ENCODE results near the gene SHC3. TPM values are rescaled to one million over a fixed set of nuclear protein-coding genes. Genes with fewer than 3 reads are reported as not detected.

The SHC3 gene
- total RNA-seq, 1 donor from 2014 or later: not detected

DNA sequence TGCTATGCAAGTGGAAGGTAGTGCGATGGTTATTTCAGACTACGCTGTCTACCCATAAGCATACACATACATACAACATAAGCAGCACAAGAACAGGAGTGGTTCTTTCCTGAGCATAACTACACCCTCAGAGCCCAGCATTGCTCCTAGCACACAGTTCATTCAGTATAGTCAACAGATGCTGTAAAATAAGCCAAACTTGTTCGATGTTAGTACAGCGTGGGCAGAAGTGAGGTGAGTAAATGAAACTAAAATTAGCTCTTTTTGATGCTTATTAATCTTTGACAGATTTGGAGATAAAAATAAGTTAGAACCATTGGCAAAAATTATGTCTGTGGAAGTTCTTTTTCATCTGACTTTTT lies 139.5 kb downstream of the SHC3 start:
- H3K27me3 Mint-ChIP-seq: peaks cover 11% of the 10 kb centered on the region
- no peak overlapping the region for H3K4me3 Mint-ChIP-seq
- intact Hi-C loops (cut with micrococcal nuclease): no loop called here
- H3K9me3 Mint-ChIP-seq: no peaks in the 10 kb centered on the region
- DNase-seq: no peak
- H3K27ac Mint-ChIP-seq: no peak overlapping the region
- no peaks in the 10 kb centered on the region for H3K36me3 Mint-ChIP-seq (ENCODE audit: low read depth)
- H3K4me1 Mint-ChIP-seq: no peaks in the 10 kb centered on the region

DNA sequence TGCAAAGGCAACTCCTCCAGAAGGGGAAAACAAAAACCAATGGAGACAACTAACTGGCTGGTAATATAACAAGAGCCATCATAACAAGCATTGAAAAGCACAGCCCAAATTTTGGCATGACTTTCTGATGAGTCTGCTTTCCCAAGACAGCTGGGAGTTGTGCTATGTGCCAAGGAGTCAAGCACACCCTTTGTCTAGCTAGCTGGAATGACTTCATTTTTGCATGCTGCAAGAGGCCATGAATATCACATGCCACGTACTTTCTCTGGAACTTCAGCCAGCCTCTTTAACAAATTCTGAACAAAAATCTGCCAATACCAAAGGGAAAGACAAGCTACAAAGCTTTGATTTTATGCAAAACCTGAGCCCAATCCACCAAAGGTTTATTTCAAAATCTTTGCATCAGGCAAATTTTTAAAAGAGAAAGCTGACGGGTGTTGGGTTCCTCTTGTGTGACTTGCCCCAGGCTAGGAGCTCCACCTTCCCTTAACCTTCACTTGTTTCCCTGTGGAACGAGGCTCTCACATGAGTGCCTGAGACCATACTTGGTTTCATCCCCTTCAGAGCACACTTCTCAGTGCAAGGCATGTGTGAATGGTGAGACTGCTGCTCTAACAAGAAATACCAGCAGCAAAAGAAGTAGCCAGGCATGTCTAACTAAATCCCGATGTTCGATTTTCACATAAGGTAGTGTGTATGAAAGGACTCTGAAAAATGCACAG lies 140.1 kb downstream of the SHC3 start:
- no peaks in the 10 kb centered on the region for H3K4me1 Mint-ChIP-seq
- H3K4me3 Mint-ChIP-seq: no peak overlapping the region
- no peaks in the 10 kb centered on the region for H3K36me3 Mint-ChIP-seq (ENCODE audit: low read depth)
- no peaks in the 10 kb centered on the region for H3K9me3 Mint-ChIP-seq
- intact Hi-C loops (cut with micrococcal nuclease): no loop called here
- H3K27me3 Mint-ChIP-seq: peaks cover 11% of the 10 kb centered on the region
- H3K27ac Mint-ChIP-seq: no peak overlapping the region
- no peak for DNase-seq

DNA sequence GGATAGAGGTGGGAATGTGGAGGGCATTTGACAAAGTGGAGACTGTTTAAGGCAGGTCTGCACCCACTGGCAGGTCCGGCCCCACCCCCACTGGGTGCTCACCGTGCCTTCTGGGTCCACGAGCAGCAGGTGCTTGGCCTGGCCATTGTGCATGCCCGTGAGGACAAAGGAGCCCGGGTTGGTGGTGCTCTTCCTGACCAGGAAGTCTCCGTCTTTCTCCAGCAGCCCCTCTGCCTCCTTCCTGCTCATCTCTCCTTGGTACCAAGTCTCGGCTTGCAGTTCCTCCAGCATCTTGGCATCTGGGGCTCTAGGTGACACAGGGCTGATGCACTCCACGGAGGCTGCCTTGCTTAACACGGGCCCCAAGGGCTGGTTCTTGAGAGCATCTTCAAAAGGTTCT lies 140.7 kb downstream of the SHC3 start:
- Mint-ChIP-seq H3K27ac (no peak overlapping the region), H3K4me1 (no peaks in the 10 kb centered on the region)
- intact Hi-C loops (cut with micrococcal nuclease): no loop called here

DNA sequence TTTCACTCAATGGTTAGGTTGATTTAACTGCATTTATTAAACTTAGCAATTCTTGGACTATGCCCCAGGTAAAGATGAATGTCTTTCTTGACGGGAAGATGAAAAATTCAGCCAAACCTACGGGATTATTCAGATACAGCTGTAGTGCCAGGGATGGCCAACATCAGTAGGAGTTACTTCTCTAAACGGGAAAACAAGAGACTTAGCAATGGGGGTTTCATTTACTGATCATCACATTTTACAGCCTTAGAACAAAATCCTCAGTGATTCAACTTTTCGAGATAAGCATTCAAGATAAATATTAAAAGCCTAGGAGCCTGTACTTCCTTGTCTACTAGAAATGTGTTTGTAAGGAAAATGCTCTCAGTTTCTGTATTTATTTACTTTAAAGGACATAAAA lies 141.3 kb downstream of the SHC3 start:
- H3K4me1 Mint-ChIP-seq: no peaks in the 10 kb centered on the region
- H3K4me3 Mint-ChIP-seq: no peak overlapping the region
- H3K27me3 Mint-ChIP-seq: peaks cover 11% of the 10 kb centered on the region
- intact Hi-C loops (cut with micrococcal nuclease): no loop called here
- no peaks in the 10 kb centered on the region for H3K36me3 Mint-ChIP-seq (ENCODE audit: low read depth)
- no peaks in the 10 kb centered on the region for H3K9me3 Mint-ChIP-seq
- DNase-seq: no peak
- H3K27ac Mint-ChIP-seq: no peak overlapping the region

More for the DNA sequence above, 140.7 kb downstream of the SHC3 start:
- H3K9me3 Mint-ChIP-seq: no peaks in the 10 kb centered on the region
- DNase-seq: no peak
- H3K36me3 Mint-ChIP-seq (ENCODE audit: low read depth): no peaks in the 10 kb centered on the region
- H3K27me3 Mint-ChIP-seq: peaks cover 11% of the 10 kb centered on the region
- H3K4me3 Mint-ChIP-seq: no peak overlapping the region

DNA sequence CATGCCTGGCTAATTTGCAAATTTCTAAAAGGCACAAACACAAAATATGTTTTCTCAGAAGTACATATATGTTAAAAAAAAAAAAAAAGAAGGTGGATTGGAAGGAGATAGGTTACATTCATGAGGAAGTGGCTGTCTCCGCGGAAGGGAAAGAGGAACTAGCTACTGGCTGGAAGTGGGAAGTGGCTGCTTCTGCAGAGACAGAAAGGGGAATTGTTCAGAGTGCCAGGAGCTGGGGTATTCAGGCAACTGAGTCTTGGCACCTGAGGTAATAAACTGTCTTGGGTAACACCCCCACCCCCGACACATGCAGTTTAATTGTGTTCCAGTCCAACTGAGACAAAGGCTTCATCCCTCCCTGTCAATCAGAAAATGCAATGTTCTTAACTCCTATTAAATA lies 141.7 kb downstream of the SHC3 start:
- H3K4me3 Mint-ChIP-seq: no peak overlapping the region
- peaks cover 11% of the 10 kb centered on the region for H3K27me3 Mint-ChIP-seq
- H3K9me3 Mint-ChIP-seq: no peaks in the 10 kb centered on the region
- no peak overlapping the region for H3K27ac Mint-ChIP-seq
- no peaks in the 10 kb centered on the region for H3K36me3 Mint-ChIP-seq (ENCODE audit: low read depth)
- intact Hi-C loops (cut with micrococcal nuclease): no loop called here
- H3K4me1 Mint-ChIP-seq: no peaks in the 10 kb centered on the region
- no peak for DNase-seq

DNA sequence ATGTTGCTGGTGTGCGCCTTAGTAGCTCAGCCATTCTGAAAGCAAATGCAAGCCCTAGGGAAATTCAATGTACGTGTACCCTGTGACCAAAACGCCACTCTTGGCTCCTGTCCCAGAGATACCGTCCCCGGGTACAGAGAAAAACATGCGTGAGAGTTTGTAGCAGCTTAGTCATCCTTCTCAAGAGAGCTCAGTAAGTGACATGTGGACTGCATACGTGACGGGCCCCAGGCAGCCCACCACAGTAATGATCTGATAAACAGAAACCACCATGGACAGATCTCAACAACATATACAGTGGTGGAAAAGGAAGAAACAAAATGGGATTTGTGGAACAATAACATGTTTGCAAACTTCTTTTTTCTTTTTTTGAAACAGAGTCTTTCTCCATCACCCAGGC lies 142.2 kb downstream of the SHC3 start:
- H3K27me3 Mint-ChIP-seq: peaks cover 11% of the 10 kb centered on the region
- H3K4me1 Mint-ChIP-seq: no peaks in the 10 kb centered on the region
- H3K9me3 Mint-ChIP-seq: peaks cover 2% of the 10 kb centered on the region
- no peaks in the 10 kb centered on the region for H3K36me3 Mint-ChIP-seq (ENCODE audit: low read depth)
- H3K27ac Mint-ChIP-seq: no peak overlapping the region
- H3K4me3 Mint-ChIP-seq: no peak overlapping the region
- intact Hi-C loops (cut with micrococcal nuclease): no loop called here
- no peak for DNase-seq

DNA sequence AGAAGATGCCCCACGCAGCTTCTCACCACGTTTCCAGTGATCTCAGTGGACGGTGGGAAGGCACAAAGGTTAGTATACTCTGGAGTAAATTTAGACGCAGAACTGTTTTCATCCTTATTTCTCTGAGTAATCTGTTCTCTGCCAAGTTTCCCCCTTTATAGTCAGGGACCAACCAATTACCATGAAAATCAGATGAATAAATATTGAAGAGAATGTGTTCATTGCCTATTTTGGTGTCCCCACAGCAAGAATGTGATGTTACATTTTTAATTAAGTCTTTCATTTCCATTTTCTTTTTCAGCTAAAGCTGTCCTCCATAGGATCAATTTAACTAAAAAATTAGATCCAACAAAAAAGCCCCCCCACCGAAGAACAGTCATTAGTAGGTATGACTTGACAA lies 146.0 kb downstream of the SHC3 start:
- Mint-ChIP-seq H3K27me3 (peaks cover 18% of the 10 kb centered on the region), H3K36me3 (ENCODE audit: low read depth) (no peaks in the 10 kb centered on the region), H3K9me3 (peaks cover 11% of the 10 kb centered on the region), H3K4me1 (no peaks in the 10 kb centered on the region), H3K4me3 (no peak overlapping the region), H3K27ac (no peak overlapping the region)
- intact Hi-C loops (cut with micrococcal nuclease): no loop called here
- DNase-seq: no peak

DNA sequence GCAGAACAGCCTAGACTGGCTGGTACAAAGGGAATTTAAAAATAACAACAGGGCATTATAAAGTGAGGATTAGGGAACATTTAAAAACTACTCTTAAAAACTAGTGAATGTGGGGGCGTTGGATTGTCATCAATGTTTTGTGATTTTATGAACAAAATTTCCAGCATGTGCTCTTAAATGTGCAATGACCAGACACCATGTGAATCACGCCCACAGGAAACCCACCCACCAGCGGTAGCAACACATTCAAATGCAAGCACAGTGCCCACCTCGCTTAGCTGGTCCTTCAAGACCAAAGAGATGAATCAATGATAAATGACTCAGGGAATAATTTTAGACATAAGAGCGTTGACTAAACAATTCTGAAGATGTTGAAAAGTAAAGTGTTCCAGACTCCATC lies 146.4 kb downstream of the SHC3 start:
- intact Hi-C loops (cut with micrococcal nuclease): no loop called here
- no peaks in the 10 kb centered on the region for H3K4me1 Mint-ChIP-seq
- H3K9me3 Mint-ChIP-seq: peaks cover 11% of the 10 kb centered on the region
- H3K27ac Mint-ChIP-seq: no peak overlapping the region
- peaks cover 18% of the 10 kb centered on the region for H3K27me3 Mint-ChIP-seq
- no peak overlapping the region for H3K4me3 Mint-ChIP-seq
- no peaks in the 10 kb centered on the region for H3K36me3 Mint-ChIP-seq (ENCODE audit: low read depth)
- DNase-seq: no peak

DNA sequence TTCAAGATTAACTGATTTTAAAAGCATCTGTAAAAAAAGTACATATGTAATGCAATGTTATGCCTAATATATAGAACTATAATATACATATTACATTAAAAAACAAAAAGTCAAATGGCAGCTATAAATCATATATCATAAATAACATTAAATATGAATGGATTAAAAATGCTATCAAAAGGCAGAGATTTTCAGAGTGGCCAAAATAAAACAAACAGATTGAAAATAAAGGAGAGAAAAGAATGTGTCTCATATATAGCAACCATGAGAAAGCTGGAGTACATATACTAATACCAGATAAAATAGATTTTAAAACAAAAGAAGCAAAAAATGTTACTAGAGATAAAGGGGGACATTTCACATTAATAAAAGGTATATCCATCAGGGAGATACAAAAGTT lies 148.8 kb downstream of the SHC3 start:
- Mint-ChIP-seq H3K4me3 (no peak overlapping the region), H3K9me3 (peaks cover 11% of the 10 kb centered on the region), H3K27me3 (peaks cover 12% of the 10 kb centered on the region), H3K27ac (no peak overlapping the region), H3K4me1 (no peaks in the 10 kb centered on the region), H3K36me3 (ENCODE audit: low read depth) (no peaks in the 10 kb centered on the region)
- no peak for DNase-seq
- intact Hi-C loops (cut with micrococcal nuclease): no loop called here

DNA sequence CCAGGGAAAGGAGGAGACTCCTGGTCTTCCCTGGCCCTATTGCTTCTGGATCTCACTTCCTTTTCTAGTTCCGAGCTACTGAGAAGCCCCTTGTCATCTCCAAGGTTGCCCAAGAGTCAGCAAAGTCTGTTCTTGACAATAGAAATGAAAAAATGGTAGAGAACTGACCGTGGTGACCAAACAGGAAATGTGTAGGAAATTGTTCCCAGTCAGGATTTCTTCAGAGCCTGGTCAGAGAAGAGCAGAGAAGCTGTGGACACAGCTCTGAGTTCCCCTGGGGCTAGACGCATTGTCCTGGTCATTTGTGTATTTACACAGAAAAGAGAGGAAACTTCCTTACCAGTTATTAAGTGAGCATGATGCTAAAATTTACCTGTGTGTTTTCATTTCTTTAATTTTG lies 151.7 kb downstream of the SHC3 start:
- Mint-ChIP-seq H3K9me3 (peaks cover 11% of the 10 kb centered on the region), H3K4me3 (no peak overlapping the region), H3K4me1 (no peaks in the 10 kb centered on the region), H3K36me3 (ENCODE audit: low read depth) (no peaks in the 10 kb centered on the region), H3K27me3 (peaks cover 9% of the 10 kb centered on the region), H3K27ac (no peak overlapping the region)
- intact Hi-C loops (cut with micrococcal nuclease): no loop called here
- no peak for DNase-seq

DNA sequence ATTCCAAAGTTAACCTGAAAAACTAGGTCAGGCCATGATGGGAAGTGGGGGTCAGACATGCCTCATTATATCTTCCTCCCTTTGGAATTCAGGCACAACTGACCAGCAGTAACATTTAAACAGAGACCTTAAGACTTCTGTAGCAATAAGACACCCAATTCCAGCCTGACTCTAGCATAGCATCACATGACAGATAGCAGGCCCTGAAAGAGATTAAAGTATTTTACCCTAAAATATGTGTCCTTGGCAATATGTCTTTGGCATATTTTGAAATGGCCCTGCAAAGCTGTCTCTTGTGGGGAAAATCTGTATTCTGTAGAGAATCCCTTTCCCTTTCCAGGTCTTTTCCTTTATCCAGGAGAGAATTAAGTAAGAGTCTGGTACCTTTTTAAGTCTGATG lies 153.1 kb downstream of the SHC3 start:
- H3K4me3 Mint-ChIP-seq: no peak overlapping the region
- intact Hi-C loops (cut with micrococcal nuclease): no loop called here
- no peak overlapping the region for H3K27ac Mint-ChIP-seq
- DNase-seq: no peak
- no peaks in the 10 kb centered on the region for H3K36me3 Mint-ChIP-seq (ENCODE audit: low read depth)
- peaks cover 6% of the 10 kb centered on the region for H3K27me3 Mint-ChIP-seq
- peaks cover 7% of the 10 kb centered on the region for H3K9me3 Mint-ChIP-seq
- no peaks in the 10 kb centered on the region for H3K4me1 Mint-ChIP-seq

DNA sequence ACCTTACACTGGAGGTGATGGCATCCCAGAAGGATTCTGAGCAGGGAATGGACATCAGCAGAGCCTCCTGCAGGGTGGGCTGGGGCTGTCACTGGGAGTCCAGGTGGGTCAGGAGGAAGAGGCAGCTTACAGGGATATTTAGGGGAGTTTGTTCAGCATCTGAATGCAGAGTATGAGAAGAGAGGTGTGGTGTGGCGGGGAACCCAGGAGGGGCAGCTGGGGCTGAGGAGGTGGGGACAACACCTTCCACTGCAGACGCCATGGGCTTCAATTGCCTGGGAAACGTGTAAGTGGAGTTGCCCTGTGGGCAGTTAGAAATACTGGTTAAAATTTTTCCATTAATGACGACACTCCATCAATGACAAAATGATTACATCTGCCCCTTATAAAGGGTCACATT lies 153.9 kb downstream of the SHC3 start:
- intact Hi-C loops (cut with micrococcal nuclease): no loop called here
- peaks cover 3% of the 10 kb centered on the region for H3K27me3 Mint-ChIP-seq
- no peaks in the 10 kb centered on the region for H3K36me3 Mint-ChIP-seq (ENCODE audit: low read depth)
- H3K4me1 Mint-ChIP-seq: no peaks in the 10 kb centered on the region
- no peak overlapping the region for H3K27ac Mint-ChIP-seq
- no peak for DNase-seq
- H3K4me3 Mint-ChIP-seq: no peak overlapping the region
- H3K9me3 Mint-ChIP-seq: peaks cover 5% of the 10 kb centered on the region

DNA sequence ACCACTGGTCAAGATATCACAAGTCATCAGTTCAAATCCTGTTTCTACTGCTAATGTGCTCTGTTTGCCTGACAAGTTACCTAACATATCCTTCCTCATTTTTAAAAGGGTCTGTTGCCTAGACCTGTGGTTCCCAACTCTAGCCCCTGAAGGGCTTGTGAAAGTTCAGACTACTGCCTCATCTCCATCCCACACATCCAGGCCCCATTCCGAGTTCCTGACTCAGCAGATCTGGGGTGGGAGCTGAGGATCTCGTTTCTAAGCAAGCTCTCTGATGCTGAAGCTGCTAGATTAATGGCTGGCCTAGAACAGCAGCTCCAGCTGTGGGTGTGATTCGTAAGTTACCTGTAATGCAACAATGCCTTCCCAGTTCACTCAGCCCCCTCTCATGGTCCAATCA lies 154.9 kb downstream of the SHC3 start:
- DNase-seq: no peak
- no peaks in the 10 kb centered on the region for H3K9me3 Mint-ChIP-seq
- intact Hi-C loops (cut with micrococcal nuclease): no loop called here
- peaks cover 3% of the 10 kb centered on the region for H3K27me3 Mint-ChIP-seq
- H3K36me3 Mint-ChIP-seq (ENCODE audit: low read depth): no peaks in the 10 kb centered on the region
- no peak overlapping the region for H3K27ac Mint-ChIP-seq
- H3K4me3 Mint-ChIP-seq: no peak overlapping the region
- H3K4me1 Mint-ChIP-seq: no peaks in the 10 kb centered on the region

DNA sequence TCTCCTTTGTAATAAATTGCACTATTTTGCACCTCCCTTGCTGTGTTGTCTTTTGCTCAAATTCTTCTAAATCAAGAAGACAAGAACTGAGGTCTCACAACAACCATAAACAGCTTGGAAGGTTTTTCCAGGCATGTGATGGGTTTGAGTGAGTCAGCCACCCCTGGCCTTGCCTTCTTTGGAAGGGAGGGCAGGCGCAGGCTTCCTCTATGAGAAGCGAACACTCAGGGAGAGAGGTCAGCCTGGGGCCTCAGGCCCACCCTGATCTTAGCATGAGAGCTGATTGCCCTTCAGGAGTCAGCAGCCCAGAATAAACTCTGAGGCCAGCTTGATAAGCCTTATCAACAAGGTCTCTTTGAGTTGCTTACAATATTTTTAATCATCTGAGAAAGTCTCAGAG lies 155.7 kb downstream of the SHC3 start:
- no peak overlapping the region for H3K4me3 Mint-ChIP-seq
- H3K36me3 Mint-ChIP-seq (ENCODE audit: low read depth): no peaks in the 10 kb centered on the region
- DNase-seq: no peak
- H3K4me1 Mint-ChIP-seq: no peaks in the 10 kb centered on the region
- H3K27ac Mint-ChIP-seq: no peak overlapping the region
- intact Hi-C loops (cut with micrococcal nuclease): no loop called here
- no peaks in the 10 kb centered on the region for H3K9me3 Mint-ChIP-seq
- peaks cover 3% of the 10 kb centered on the region for H3K27me3 Mint-ChIP-seq

DNA sequence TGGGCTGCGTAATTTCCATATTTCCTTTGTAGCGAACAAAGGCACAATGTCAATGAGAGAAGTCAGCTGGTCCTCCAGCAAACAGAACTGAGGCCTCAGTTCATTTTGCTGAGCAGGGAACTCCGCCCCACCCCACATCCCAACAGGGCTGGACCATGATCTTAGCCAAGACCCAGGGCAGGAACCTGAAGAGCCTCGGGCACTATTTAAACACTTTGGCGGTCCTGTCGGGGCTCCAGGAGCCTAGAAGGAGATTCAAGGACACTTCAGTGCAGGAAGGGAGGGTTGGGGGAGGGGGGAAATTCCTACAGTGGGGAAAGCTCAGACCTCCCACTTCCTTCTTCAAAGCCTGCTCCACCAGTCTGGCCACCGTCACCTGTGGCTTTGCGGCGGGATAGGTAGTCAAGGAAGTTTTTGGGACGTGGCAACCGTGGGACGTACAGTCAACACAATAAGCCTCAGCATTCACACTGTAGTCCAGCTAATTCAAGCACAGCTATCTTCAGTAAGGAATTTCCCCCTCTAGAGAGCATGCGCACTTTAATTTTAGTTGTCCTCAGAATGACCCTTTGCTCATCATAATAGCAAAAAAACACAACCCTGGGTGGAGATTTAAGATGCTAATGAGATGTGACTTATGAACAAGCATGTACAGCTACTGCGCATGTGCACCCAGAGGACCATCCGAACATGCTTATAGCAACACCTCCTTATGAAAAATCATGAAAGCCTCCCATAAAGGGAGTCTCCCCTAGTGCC lies 156.4 kb downstream of the SHC3 start:
- H3K9me3 Mint-ChIP-seq: no peaks in the 10 kb centered on the region
- no peaks in the 10 kb centered on the region for H3K36me3 Mint-ChIP-seq (ENCODE audit: low read depth)
- H3K4me1 Mint-ChIP-seq: no peaks in the 10 kb centered on the region
- no peak overlapping the region for H3K4me3 Mint-ChIP-seq
- no peak overlapping the region for H3K27ac Mint-ChIP-seq
- H3K27me3 Mint-ChIP-seq: peaks cover 2% of the 10 kb centered on the region
- intact Hi-C loops (cut with micrococcal nuclease): no loop called here
- DNase-seq: no peak
